Muscle layer of colon (tissue), 2 donors: ENCODE results near the gene TLR1.
"Not testable (repeated sequence)": the region's sequence is repeated elsewhere in the genome, so short reads cannot be mapped to it uniquely, and the experiment has no call there.

ENCODE experiments used
- H3K27ac ChIP-seq: one replicate; pipeline ENCODE4 v1.7.0; 2013; ENCODE audit warnings: low read depth, mild to moderate bottlenecking, low read length, moderate library complexity
- H3K27me3 ChIP-seq, 2 donors: one replicate each; pipeline ENCODE4 v1.7.0; 2013; ENCODE audit warnings: low read length in 2 of 2, mild to moderate bottlenecking in 2 of 2; ENCODE audit not compliant: insufficient read depth in 2 of 2, control insufficient read depth in 1 of 2
- H3K36me3 ChIP-seq: one replicate; pipeline ENCODE4 v1.7.0; 2013; ENCODE audit warnings: mild to moderate bottlenecking, low read length; ENCODE audit not compliant: insufficient read depth
- H3K4me1 ChIP-seq: one replicate; pipeline ENCODE4 v1.7.0; 2013; ENCODE audit warnings: mild to moderate bottlenecking, low read length; ENCODE audit not compliant: insufficient read depth
- H3K4me3 ChIP-seq, 2 donors: one replicate each; pipeline ENCODE4 v1.7.0; 2013; ENCODE audit warnings: low read length in 2 of 2, low read depth in 1 of 2, mild to moderate bottlenecking in 1 of 2, moderate library complexity in 1 of 2
- H3K9ac ChIP-seq: one replicate; pipeline ENCODE4 v1.7.0; 2013; ENCODE audit warnings: low read length
- H3K9me3 ChIP-seq: one replicate; pipeline ENCODE4 v1.7.0; 2013; ENCODE audit warnings: mild to moderate bottlenecking, low read length
- donor health status: abdominal sarcoma.
- donor health status: Adenocarcinoma of cecum.

Gene TLR1

DNA sequence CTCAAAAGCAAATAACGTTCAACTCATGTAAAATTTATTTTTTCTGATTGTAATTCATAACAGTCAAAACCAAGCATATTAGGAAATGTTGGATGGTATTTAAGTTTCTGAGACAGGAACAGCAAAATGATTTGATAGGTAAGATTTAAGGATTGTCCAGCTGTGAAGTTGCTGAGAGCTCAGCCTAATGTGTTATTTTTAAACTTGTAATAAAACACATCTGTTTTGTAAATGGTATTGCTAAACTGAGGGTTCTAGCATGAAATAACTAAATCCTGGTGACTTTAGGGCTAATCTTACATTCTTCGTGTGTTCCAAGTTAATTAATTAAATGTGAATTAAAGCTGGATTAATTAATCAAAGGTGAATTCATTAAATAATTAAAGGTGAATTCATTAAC, 35.1 kb downstream of the TLR1 start:
- Histone ChIP-seq H3K27ac (no peak overlapping the region), H3K27me3 (no peaks in the 10 kb centered on the region), H3K36me3 (no peaks in the 10 kb centered on the region), H3K9me3 (no peaks in the 10 kb centered on the region), H3K4me3 (no peak overlapping the region), H3K4me1 (peaks cover 5% of the 10 kb centered on the region), H3K9ac (no peak overlapping the region)

DNA sequence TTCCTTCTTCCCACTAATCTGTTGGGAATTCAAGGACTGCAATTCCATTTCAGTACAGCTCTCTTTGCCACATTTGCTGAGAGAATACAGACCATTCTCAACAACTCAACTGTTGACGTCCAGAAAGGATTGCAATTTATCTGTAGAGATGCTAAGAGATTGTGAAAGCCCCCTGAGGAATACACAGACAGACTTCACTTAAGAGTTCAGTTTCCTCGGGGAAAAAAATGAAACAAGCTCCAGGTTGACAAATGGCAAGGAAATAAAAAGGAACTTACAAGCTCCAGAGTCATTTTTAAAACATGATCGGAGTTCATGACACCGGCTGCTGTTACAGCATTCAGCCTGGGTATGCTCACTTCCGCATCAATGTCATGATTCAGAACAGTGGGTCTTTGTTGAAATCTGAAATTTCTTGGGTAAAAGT, 35.6 kb downstream of the TLR1 start:
- Histone ChIP-seq H3K9ac (no peak overlapping the region), H3K4me1 (peaks cover 5% of the 10 kb centered on the region), H3K27ac (no peak overlapping the region), H3K9me3 (no peaks in the 10 kb centered on the region), H3K36me3 (no peaks in the 10 kb centered on the region), H3K4me3 (no peak overlapping the region), H3K27me3 (no peaks in the 10 kb centered on the region)

DNA sequence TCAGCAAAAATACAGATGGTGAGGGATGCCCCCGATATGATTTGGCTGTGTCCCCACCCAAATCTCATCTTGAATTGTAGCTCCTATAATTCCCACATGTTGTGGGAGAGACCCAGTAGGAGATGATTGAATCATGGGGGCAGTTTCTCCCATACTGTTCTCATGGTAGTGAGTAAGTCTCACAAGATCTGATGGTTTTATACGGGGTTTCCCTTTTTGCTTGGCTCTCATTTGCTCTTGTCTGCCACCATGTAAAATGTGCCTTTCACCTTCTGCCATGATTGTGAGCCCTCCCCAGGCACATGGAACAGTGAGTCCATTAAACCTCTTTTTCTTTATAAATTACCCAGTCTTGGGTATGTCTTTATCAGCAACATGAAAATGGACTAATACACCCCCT, 37.7 kb downstream of the TLR1 start:
- not testable (repeated sequence) for H3K9me3 ChIP-seq, H3K4me1 ChIP-seq, H3K9ac ChIP-seq, H3K27ac ChIP-seq, H3K36me3 ChIP-seq, H3K27me3 ChIP-seq, H3K4me3 ChIP-seq

DNA sequence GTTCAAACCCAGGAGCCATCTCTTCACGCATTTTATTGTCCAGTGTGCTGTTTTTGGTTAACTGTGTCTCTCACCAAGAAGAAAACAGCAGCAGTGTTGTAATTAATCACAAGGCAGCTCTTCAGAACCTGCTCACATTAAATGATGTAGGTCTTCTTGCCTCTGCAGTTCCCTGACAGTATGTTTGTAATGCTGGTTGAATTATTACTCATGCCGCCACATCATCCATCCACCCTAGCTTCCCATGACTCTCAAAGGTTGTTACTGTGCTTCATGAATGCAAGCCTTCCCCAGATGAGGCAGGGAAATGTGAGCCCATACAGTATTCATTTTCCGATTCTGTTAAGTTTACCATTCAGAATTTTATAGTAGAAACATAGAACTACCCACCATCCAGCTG, 39.2 kb downstream of the TLR1 start:
- Histone ChIP-seq H3K36me3 (no peaks in the 10 kb centered on the region), H3K27me3 (no peaks in the 10 kb centered on the region), H3K9ac (no peak overlapping the region), H3K9me3 (no peaks in the 10 kb centered on the region), H3K4me1 (peaks cover 5% of the 10 kb centered on the region), H3K4me3 (no peak overlapping the region), H3K27ac (no peak overlapping the region)

DNA sequence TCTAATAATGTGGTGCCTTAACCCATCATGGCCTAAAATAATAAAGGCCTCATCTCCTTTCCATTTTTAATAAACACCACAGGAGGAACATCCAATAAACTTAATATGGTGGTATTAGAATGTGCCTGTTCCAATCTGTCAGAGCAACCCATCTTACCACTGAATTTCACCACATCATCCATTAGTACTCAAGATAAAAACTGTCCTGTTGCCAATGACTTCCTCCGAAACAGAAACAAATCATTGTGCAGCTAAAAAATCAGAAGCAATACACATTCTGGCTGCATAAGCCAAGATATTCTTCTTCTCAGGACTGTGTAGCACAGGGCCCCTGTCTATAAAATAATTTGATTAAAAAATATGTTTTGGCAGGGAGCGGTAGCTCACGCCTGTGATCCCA, 40.3 kb downstream of the TLR1 start:
- no peaks in the 10 kb centered on the region for H3K27me3 ChIP-seq
- peaks cover 8% of the 10 kb centered on the region for H3K4me1 ChIP-seq
- no peaks in the 10 kb centered on the region for H3K36me3 ChIP-seq
- H3K27ac ChIP-seq = no peak overlapping the region
- H3K9ac ChIP-seq = no peak overlapping the region
- no peaks in the 10 kb centered on the region for H3K9me3 ChIP-seq
- H3K4me3 ChIP-seq = no peak overlapping the region

DNA sequence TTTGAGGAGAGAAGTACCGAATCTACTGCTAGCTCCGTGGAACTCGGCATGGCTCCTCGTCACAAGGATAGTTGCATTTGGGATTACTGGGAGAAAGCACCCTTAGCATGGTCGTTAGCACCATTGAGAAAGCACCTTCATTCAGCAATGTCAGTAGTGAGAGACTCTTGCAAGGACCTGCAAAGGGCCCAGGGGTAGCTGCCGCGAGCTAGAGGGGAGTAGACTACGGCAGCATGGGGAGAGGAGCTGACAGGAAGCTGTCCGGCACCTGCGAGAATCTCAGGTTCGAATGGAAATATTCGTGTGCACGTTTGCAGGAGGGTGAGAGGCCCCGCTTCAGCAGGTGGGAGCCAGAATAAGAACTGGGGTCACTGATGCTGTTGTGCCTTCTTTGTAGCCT, 42.0 kb downstream of the TLR1 start:
- H3K27me3 ChIP-seq = no peaks in the 10 kb centered on the region
- no peak overlapping the region for H3K9ac ChIP-seq
- no peaks in the 10 kb centered on the region for H3K9me3 ChIP-seq
- no peak overlapping the region for H3K4me3 ChIP-seq
- no peaks in the 10 kb centered on the region for H3K36me3 ChIP-seq
- H3K27ac ChIP-seq = no peak overlapping the region
- peaks cover 5% of the 10 kb centered on the region for H3K4me1 ChIP-seq

DNA sequence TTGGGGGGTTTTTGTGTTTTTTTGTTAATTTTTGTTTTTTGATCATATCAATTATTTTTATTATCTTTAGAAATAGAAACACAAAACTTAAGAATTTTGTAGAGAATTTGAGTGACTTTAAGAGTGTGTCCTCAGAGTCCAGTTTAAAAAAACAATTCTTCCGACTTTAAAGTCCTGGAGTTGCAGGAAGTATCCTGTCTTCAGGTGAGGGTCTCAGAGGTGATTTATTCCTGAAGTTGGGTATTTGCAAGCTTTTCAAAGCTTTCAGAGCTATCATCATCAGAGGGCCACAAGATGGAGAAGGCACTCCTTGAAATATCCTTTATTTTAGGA, 44.8 kb downstream of the TLR1 start:
- no peaks in the 10 kb centered on the region for H3K9me3 ChIP-seq
- no peak overlapping the region for H3K27ac ChIP-seq
- no peak overlapping the region for H3K4me3 ChIP-seq
- no peaks in the 10 kb centered on the region for H3K36me3 ChIP-seq
- H3K9ac ChIP-seq = no peak overlapping the region
- H3K4me1 ChIP-seq = peaks cover 5% of the 10 kb centered on the region
- H3K27me3 ChIP-seq = no peaks in the 10 kb centered on the region

DNA sequence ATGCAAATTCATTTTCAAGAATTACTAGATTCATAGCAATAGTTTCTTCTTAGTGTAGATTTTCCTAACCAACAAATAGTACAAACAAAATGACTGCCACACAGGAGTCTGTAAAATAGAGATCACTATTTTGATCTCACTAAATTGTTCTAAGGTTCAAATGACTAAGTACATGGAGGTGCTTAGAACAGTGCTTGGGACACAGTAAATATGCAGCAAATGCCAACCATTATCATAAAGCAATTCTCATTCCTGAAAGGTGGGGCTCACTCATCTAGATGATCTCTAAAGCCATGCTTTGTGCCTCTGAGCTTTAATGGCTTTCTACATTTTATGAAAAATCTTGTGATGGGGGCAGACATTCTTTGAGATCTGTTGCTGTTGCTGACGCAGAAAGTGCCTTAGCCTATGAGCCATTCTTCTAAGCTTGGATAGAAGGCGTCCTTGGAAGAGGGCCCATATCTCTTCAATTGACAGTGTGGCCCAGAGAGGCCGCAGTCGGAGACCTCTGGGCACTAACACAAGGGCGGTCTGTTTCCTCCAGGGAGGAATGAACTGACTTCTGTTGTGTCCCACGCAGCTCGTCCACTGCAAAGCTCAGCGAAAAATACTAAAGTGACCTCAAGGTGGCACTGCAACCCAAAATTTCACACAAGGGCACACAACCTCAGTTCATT, 45.3 kb downstream of the TLR1 start:
- Histone ChIP-seq H3K36me3 (no peaks in the 10 kb centered on the region), H3K9me3 (no peaks in the 10 kb centered on the region), H3K27me3 (no peaks in the 10 kb centered on the region), H3K4me3 (no peak overlapping the region), H3K27ac (no peak overlapping the region), H3K4me1 (peaks cover 5% of the 10 kb centered on the region), H3K9ac (no peak overlapping the region)

DNA sequence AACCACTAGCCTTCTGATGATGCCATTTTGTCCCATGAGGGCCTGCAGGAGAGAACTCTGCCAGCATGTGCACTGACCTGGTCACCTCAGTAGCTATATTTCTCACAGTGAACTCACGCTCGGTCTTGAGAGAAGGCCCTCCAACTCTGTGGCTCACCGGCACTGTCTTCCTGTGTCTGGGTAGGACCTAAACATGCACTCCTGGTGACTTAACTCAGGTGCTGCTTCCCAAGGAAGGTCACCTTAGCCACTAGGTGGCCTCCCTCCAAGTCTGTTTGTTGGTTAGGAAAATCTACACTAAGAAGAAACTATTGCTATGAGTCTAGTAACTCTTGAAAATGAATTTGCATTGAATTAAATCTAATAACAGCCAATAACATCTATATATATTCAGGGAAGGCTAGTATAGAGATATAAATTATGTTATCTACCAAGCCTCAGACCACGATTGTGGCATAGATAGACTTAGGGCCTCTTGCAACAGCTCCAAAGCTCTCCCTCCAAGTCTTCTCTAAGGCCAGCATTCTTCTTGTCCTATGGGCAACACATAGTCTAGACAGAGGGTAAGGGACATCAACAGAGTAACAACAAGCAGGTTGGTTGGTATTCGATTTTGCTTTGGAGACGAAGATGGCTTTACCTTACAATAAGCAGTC, 46.5 kb downstream of the TLR1 start:
- H3K9me3 ChIP-seq = no peaks in the 10 kb centered on the region
- H3K4me1 ChIP-seq = peaks cover 12% of the 10 kb centered on the region
- no peaks in the 10 kb centered on the region for H3K36me3 ChIP-seq
- H3K4me3 ChIP-seq = no peak overlapping the region
- H3K27ac ChIP-seq = no peak overlapping the region
- H3K9ac ChIP-seq = no peak overlapping the region
- no peaks in the 10 kb centered on the region for H3K27me3 ChIP-seq

DNA sequence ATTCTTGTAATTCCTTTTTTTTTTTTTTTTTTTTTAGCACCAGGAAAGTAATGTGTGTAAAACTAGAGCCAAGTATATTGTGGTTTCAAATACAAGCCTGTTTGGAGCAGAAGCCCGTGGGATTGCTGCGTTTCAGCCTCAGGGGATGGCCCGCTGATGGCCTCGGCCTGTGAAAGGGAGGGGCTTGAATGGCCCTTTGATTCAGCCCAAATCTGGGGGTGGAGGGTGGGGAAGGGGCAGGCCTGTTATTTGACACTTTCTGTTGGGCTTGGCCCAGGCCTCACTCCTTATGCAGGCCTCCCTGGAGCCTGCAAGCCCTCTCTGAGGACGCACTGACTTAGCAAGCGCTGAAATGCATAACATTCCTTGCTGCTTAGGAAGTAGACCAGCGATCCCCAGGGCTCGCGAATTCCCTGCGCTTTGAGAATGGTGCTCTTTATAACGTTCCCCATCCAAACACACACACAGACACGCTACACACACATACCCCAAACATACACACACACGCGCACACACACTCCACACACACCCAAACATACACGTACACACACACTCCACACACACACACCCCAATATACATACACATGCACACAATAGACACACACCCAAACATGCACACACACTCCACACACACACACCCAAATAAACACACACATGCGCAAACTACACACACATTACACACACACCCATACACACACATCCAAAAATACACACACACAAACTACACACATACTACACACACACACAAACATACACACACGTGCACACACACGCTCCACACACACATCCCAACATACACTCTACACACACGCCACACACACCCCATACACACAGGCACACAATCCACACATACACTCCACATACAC, 51.4 kb downstream of the TLR1 start:
- Histone ChIP-seq H3K4me3 (peak overlapping the region in 1 of 2 donors; percentile 34), H3K36me3 (no peaks in the 10 kb centered on the region), H3K4me1 (peaks cover 13% of the 10 kb centered on the region), H3K27ac (peak overlapping the region; percentile 54), H3K9me3 (no peaks in the 10 kb centered on the region), H3K9ac (no peak overlapping the region), H3K27me3 (no peaks in the 10 kb centered on the region)

DNA sequence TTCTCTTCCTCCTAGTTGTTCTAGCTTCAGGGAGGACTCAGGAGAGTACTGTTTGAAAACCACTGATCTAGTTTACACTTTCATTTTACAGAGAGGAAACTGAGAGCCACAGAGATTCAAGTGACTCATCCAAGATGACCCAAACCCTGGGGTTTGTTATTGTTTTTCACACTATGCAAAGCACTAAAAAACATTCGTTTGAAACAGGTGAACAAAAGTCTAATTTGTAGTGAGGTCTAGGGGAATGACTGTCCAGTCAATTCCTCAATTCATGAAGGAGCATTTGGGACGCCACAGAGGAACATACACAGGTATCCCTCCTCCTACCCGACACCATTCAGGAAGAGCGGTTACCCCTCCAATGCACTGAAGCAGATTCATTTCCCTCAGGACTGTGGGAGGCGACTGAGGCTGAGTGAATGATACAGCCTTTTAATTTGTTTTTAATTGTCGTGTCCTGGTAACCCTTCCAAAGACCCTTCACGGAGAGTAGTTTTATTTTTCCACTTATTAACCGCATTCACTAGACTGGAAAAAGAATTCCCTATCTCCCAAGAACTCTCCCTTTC, 52.1 kb downstream of the TLR1 start:
- Histone ChIP-seq H3K36me3 (no peaks in the 10 kb centered on the region), H3K4me1 (peaks cover 13% of the 10 kb centered on the region), H3K9me3 (no peaks in the 10 kb centered on the region), H3K27ac (peak overlapping the region; percentile 54), H3K27me3 (no peaks in the 10 kb centered on the region), H3K4me3 (no peak overlapping the region), H3K9ac (no peak overlapping the region)
